K562 (cell line): ENCODE results near the gene PAIP1. TPM values are rescaled to one million over a fixed set of nuclear protein-coding genes. Genes with fewer than 3 reads are reported as not detected.

Source experiments
- ARID2 ChIP-seq: fragments of 450-650 bp; IDR thresholded peaks from 2 replicates; pipeline ENCODE4 v1.6.1; 2017; ENCODE audit warnings: antibody characterized with exemption, mild to moderate bottlenecking
- BCL6 ChIP-seq: fragments of 250-450 bp; sonication (Bioruptor Pico); IDR thresholded peaks from 2 replicates; pipeline ENCODE4 v1.4.0; 2020
- CTCFL ChIP-seq: IDR thresholded peaks from 2 replicates; pipeline ENCODE4 v1.6.1; 2011; ENCODE audit warnings: borderline replicate concordance, low read depth, mild to moderate bottlenecking, moderate library complexity, low read length; ENCODE audit not compliant: insufficient read depth, poor library complexity, severe bottlenecking
- EZH2 ChIP-seq: IDR thresholded peaks from 2 replicates; pipeline ENCODE4 v1.6.1; 2012; ENCODE audit warnings: low read depth, mild to moderate bottlenecking, inconsistent platforms, low read length, borderline replicate concordance
- HNRNPK ChIP-seq: fragments of 200-400 bp; formaldehyde crosslinking; IDR thresholded peaks from one replicate; pipeline ENCODE4 v1.6.1; 2018; ENCODE audit warnings: mild to moderate bottlenecking, low read depth, low read length; ENCODE audit not compliant: poor library complexity, severe bottlenecking
- JUN ChIP-seq, 2 experiments: sonication (generic) in 1 of 2; formaldehyde crosslinking in 1 of 2; IDR thresholded peaks; 2 replicates each; pipeline versions ENCODE4 v1.6.1 to v1.8.0; 2012 to 2022; ENCODE audit warnings: borderline replicate concordance in 2 of 2, mild to moderate bottlenecking in 2 of 2, improper control_type of control experiment in 1 of 2, low read depth in 1 of 2, low read length in 1 of 2, missing genetic modification reagents in 1 of 2
- KDM1A ChIP-seq, 2 experiments: fragments of 450-650 bp; IDR thresholded peaks; 2 replicates each; pipeline ENCODE4 v1.6.1; 2016; ENCODE audit warnings: mild to moderate bottlenecking in 2 of 2
- LARP7 ChIP-seq: fragments of 450-650 bp; IDR thresholded peaks from 2 replicates; pipeline ENCODE4 v1.6.1; 2016
- NCOA6 ChIP-seq: fragments of 450-650 bp; IDR thresholded peaks from 2 replicates; pipeline ENCODE4 v1.6.1; 2017; ENCODE audit warnings: mild to moderate bottlenecking
- NFE2L1 ChIP-seq: fragments of 450-650 bp; IDR thresholded peaks from 2 replicates; pipeline ENCODE4 v1.6.1; 2016; ENCODE audit warnings: missing genetic modification characterization, low read depth, mild to moderate bottlenecking, missing compliant biosample characterization, moderate library complexity, borderline replicate concordance
- PREB ChIP-seq: sonication (generic); formaldehyde crosslinking; IDR thresholded peaks from 2 replicates; pipeline ENCODE4 v1.8.1; 2023; ENCODE audit warnings: mild to moderate bottlenecking, missing genetic modification reagents
- RBM22 ChIP-seq: fragments of 200-400 bp; formaldehyde crosslinking; IDR thresholded peaks from 2 replicates; pipeline ENCODE4 v1.6.1; 2018; ENCODE audit warnings: low read length, low read depth; ENCODE audit not compliant: poor library complexity, severe bottlenecking
- SETDB1 ChIP-seq: IDR thresholded peaks from one replicate; pipeline ENCODE4 v1.6.1; 2012; ENCODE audit warnings: low read length, control low read depth, inconsistent platforms
- TFAP4 ChIP-seq: sonication (generic); formaldehyde crosslinking; IDR thresholded peaks from 2 replicates; pipeline ENCODE4 v1.8.0; 2022; ENCODE audit warnings: missing genetic modification reagents, mild to moderate bottlenecking, moderate library complexity, borderline replicate concordance
- YBX1 ChIP-seq: fragments of 450-650 bp; IDR thresholded peaks from 2 replicates; pipeline ENCODE4 v1.7.1; 2016; ENCODE audit warnings: mild to moderate bottlenecking
- ZFP91 ChIP-seq: sonication (generic); formaldehyde crosslinking; IDR thresholded peaks from 2 replicates; pipeline ENCODE4 v1.8.0; 2022; ENCODE audit warnings: mild to moderate bottlenecking, missing genetic modification reagents
- ZNF217 ChIP-seq: sonication (generic); formaldehyde crosslinking; IDR thresholded peaks from 2 replicates; pipeline ENCODE4 v1.8.0; 2022; ENCODE audit warnings: mild to moderate bottlenecking, missing genetic modification reagents
- ZZZ3 ChIP-seq: fragments of 450-650 bp; IDR thresholded peaks from 2 replicates; pipeline ENCODE4 v1.6.1; 2016; ENCODE audit warnings: antibody characterized with exemption, mild to moderate bottlenecking, moderate library complexity
- polyA plus RNA-seq, 8 experiments: library from polyadenylated mRNA; depleted of rRNA in 4 of 8; stranded (reverse) in 5 of 8; unstranded in 3 of 8; fragments of >200 nt; fragmentation: Nextera tagmentation in 2 of 8; fragmentation: Illumina TruSeq in 1 of 8; extraction: Ambion mirVana in 2 of 8; extraction: Trizol in 1 of 8; gene quantifications; 2 replicates each; pipeline versions ENCODE4 v1.2.1 to v1.2.3, GENCODE V29; 2011 to 2014; ENCODE audit warnings: inconsistent platforms in 1 of 8, missing spikeins in 1 of 8
- total RNA-seq, 7 experiments: library from RNA; depleted of rRNA in 6 of 7; stranded (reverse); fragments of >200 nt in 6 of 7; fragmentation: Illumina TruSeq in 2 of 7; extraction: Trizol in 2 of 7; gene quantifications; 2 replicates each; pipeline versions ENCODE4 v1.2.1 to v1.2.3, GENCODE V29; 2011 to 2021; ENCODE audit warnings: low replicate concordance in 1 of 7
- TF ChIP-seq, protein P1 (sequence below): fragments of 450-650 bp; IDR thresholded peaks from 2 replicates; pipeline ENCODE4 v1.6.1; 2016; ENCODE audit warnings: antibody characterized with exemption

Gene PAIP1
- total and polyA plus RNA-seq, 9 of the 15 experiments (the other 6 are each of a cell fraction or from before 2014, with no cell fraction given), result 51.7 to 181 (median 102) TPM

GRCh38 chr5:43483298-43484105, 73.4 kb downstream of the PAIP1 start, which contains the start of gene TMEM267 (continued):
- TF ChIP-seq, protein P1, sequence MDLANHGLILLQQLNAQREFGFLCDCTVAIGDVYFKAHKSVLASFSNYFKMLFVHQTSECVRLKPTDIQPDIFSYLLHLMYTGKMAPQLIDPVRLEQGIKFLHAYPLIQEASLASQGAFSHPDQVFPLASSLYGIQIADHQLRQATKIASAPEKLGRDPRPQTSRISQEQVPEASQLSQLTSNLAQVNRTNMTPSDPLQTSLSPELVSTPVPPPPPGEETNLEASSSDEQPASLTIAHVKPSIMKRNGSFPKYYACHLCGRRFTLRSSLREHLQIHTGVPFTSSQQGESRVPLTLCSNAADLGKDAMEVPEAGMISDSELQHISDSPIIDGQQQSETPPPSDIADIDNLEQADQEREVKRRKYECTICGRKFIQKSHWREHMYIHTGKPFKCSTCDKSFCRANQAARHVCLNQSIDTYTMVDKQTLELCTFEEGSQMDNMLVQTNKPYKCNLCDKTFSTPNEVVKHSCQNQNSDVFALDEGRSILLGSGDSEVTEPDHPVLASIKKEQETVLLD, result peak; percentile 23; the same call in 1 of the 2 replicates
- no peak; the same call in 1 of the 2 replicates for TF ChIP-seq JUN (IDR thresholded peaks at IDR 0.05; ENCODE audit: borderline replicate concordance, low read depth, low read length)
- peak; percentile 46; the same call in 1 of the 2 replicates for TF ChIP-seq JUN (CRISPR knock-in tag; IDR thresholded peaks at IDR 0.05; ENCODE audit: borderline replicate concordance)
- TF ChIP-seq NCOA6, result no peak
- peak; percentile 94 for TF ChIP-seq RBM22
- no peak; the same call in 1 of the 2 replicates for TF ChIP-seq ZZZ3
- no peak for TF ChIP-seq ZFP91 (CRISPR knock-in tag)
- TF ChIP-seq LARP7, result no peak
- no peak for TF ChIP-seq SETDB1
- no peak for TF ChIP-seq HNRNPK
- peak; percentile 49 for TF ChIP-seq TFAP4
- TF ChIP-seq CTCFL, result peak; percentile 27
- TF ChIP-seq KDM1A (IDR thresholded peaks at IDR 0.05), result no peak
- no peak for TF ChIP-seq ZNF217
- no peak for TF ChIP-seq BCL6 (CRISPR knock-in tag)
- no peak for TF ChIP-seq ARID2
- TF ChIP-seq NFE2L1 (tag), result no peak
- TF ChIP-seq PREB, result peak; percentile 91; the same call in 1 of the 2 replicates
- TF ChIP-seq YBX1, result no peak
- TF ChIP-seq EZH2, result no peak
